ENCODE data around the gene ZNF385B.

The ZNF385B gene

GRCh38 chr2:179512281-179513035 lies 349.0 kb downstream of the ZNF385B start:
- no peak for DNase-seq (ENCODE audit: low read depth, low spot score)
- in situ Hi-C loops (cut with HindIII; ENCODE audit: low sequenced_read_pairs), result no loop called here

GRCh38 chr2:179511105-179511789 lies 350.2 kb downstream of the ZNF385B start:
- no peak overlapping the region for H3K4me3 ChIP-seq (ENCODE audit: low read depth, low read length)

More at GRCh38 chr2:179512281-179513035, 349.0 kb downstream of the ZNF385B start:
- no peak overlapping the region for H3K4me3 ChIP-seq (ENCODE audit: low read depth, low read length)
- no peak for TF ChIP-seq CTCF (IDR thresholded peaks at IDR 0.05; ENCODE audit: low read depth, low read length)

GRCh38 chr2:179495315-179495714 lies 366.1 kb downstream of the ZNF385B start:
- no peak for TF ChIP-seq CTCF (IDR thresholded peaks at IDR 0.05; ENCODE audit: low read depth, low read length)
- in situ Hi-C loops (cut with HindIII; ENCODE audit: low sequenced_read_pairs), result no loop called here

More at GRCh38 chr2:179511105-179511789, 350.2 kb downstream of the ZNF385B start:
- DNase-seq (ENCODE audit: low read depth, low spot score), result no peak
- in situ Hi-C loops (cut with HindIII; ENCODE audit: low sequenced_read_pairs), result no loop called here
- no peak for TF ChIP-seq CTCF (IDR thresholded peaks at IDR 0.05; ENCODE audit: low read depth, low read length)

GRCh38 chr2:179488563-179488962 lies 372.8 kb downstream of the ZNF385B start:
- TF ChIP-seq CTCF (IDR thresholded peaks at IDR 0.05; ENCODE audit: low read depth, low read length), result no peak
- DNase-seq (ENCODE audit: low read depth, low spot score), result no peak
- no peak overlapping the region for H3K4me3 ChIP-seq (ENCODE audit: low read depth, low read length)
- in situ Hi-C loops (cut with HindIII; ENCODE audit: low sequenced_read_pairs), result no loop called here

More at GRCh38 chr2:179495315-179495714, 366.1 kb downstream of the ZNF385B start:
- H3K4me3 ChIP-seq (ENCODE audit: low read depth, low read length), result no peak overlapping the region
- DNase-seq (ENCODE audit: low read depth, low spot score), result no peak

GRCh38 chr2:179487010-179487731 lies 374.2 kb downstream of the ZNF385B start:
- no peak overlapping the region for H3K4me3 ChIP-seq (ENCODE audit: low read depth, low read length)
- DNase-seq (ENCODE audit: low read depth, low spot score), result no peak
- TF ChIP-seq CTCF (IDR thresholded peaks at IDR 0.05; ENCODE audit: low read depth, low read length), result no peak
- in situ Hi-C loops (cut with HindIII; ENCODE audit: low sequenced_read_pairs), result no loop called here

GRCh38 chr2:179483131-179483530 lies 378.3 kb downstream of the ZNF385B start:
- no peak overlapping the region for H3K4me3 ChIP-seq (ENCODE audit: low read depth, low read length)
- TF ChIP-seq CTCF (IDR thresholded peaks at IDR 0.05; ENCODE audit: low read depth, low read length), result no peak
- no peak for DNase-seq (ENCODE audit: low read depth, low spot score)
- in situ Hi-C loops (cut with HindIII; ENCODE audit: low sequenced_read_pairs), result no loop called here

Data from astrocyte of the spinal cord (primary cell).